T1000 (cell line): ENCODE data around the gene LPCAT3.

Source experiments
- DNase-seq: peaks from one replicate; lab custom pipeline; 2025; ENCODE audit warnings: mixed read lengths; lab: John Stamatoyannopoulos, UW

Gene LPCAT3

DNA sequence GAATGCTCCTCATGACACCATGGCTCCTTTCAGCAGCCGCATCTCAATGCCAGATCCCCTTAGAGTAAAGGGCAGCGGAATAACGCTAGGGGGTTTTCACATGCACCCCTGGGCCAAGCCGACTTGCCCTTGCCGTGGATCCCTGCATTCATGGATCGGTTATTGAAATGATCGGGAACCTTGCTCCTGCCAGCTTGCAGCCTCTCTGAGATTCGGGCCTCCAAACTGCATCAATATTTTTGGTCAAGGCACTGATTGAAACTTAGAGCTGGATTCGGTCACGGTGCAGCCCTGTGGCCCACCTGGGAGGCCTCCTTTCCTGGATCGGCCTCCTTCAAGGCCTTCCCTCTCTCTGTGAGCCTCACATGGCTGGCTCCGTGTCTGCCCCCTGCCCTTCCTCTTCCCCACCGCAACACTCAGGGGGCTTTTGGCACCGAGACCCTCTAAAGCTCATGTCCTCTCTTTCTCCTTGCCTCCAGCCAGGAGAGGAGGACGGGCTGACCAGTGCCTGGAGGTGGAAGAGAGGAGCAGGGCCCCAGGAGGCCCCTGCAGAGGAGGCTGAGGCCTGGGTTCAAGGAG is 65.3 kb downstream of the LPCAT3 start:
- DNase-seq: no peak

DNA sequence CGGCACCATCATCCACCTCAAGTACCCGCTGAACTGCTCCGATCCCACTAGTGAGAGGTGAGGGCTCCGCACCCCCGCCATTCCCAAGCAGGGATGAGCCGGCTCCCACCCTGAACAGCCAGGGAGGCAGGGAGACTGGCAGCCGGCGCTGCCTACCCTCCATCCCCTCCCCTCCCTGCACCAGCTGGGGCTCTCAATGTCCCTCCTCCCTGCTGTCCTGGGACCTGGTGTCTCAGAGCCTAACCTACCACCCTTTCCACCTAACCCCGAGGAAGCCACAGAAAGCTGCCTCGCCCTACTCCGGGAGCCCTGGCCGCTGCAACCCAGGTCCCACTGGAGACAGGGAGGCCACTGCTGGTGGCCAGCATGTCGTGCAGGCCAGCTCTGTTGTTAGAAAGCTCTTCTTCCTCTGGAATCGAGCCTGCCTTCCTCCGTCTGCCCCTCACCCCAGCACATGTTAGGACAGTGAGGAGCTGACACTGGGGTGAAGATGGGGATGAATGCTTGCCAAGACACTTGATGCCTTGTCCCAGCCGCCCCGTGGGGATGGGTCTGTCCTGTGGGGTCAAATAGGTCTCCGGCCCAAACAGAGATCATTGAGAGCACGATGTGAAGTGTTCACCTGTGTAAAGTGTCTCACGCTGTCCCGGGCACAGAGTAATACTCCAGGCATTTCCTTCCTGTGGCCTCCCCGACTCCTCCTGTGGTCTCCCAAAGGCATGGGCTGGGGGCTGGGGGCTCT is 66.0 kb downstream of the LPCAT3 start:
- no peak for DNase-seq

DNA sequence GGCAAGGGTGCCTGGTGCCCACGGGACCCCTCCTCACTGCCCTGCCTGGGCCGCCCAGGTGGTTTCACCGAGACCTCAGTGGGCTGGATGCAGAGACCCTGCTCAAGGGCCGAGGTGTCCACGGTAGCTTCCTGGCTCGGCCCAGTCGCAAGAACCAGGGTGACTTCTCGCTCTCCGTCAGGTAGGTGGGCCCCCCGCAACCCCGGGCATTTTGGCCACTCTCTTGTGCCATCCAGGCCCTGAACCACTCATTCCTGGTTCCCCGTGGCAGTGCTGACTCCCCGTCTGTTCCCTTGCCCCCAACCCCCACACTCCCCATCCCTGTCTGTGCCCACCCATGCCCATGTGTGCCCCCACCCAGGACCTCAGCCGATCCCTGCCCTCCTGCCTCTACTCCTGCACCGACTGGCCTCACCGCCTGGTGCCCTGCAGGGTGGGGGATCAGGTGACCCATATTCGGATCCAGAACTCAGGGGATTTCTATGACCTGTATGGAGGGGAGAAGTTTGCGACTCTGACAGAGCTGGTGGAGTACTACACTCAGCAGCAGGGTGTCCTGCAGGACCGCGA is 66.6 kb downstream of the LPCAT3 start:
- DNase-seq: no peak

DNA sequence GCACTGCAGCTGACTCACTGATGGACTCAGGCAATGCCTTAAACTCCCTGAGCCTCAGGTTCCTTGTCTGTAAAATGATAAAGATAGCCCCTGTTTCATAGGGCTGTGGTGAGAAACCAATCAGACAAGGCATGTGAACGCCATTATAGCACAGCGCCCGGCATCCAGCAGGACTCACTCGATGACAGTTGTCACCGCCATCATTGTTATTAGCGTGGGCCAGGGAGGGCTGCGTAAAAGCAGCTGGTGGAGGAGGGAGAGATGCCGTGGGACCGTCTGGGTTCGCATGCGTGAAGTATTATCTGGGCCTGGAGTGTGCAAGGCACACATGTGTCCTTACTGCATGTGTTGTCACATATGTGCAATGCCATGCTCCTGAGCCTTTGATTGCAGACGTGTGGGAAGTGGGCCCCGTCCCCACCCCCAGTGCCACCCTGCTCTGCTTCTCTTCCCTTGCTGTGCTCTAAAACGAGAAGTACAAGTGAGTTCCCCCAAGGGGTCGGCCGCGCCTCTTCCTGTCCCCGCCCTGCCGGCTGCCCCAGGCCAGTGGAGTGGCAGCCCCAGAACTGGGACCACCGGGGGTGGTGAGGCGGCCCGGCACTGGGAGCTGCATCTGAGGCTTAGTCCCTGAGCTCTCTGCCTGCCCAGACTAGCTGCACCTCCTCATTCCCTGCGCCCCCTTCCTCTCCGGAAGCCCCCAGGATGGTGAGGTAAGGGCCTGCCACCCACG is 67.3 kb downstream of the LPCAT3 start, which contains the start of gene PTPN6:
TSS of gene PTPN6 (plus strand) at position 546 of the 730 bp plus-strand sequence. CDS start at position 703, 157 bp downstream.
- no peak for DNase-seq

DNA sequence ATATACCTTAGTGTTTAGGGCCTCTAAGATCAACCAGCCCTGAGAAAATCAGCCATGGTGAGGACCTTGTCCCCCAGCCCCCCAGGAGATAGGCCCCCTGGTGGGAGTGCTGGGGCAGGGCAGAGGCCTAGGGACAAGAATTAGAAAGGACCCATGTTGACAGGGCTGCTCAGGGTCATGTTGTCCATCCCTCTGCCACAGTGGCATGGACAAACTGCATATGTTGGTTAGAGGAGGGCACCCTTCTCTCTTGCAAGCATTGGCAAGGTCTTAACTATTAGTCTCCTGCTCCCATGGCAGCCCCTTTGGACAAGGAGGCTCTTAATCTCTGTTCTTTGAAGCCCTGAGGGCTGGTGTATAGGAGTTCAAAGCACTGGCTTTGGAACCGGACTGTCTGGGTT is 67.9 kb downstream of the LPCAT3 start:
- no peak for DNase-seq

DNA sequence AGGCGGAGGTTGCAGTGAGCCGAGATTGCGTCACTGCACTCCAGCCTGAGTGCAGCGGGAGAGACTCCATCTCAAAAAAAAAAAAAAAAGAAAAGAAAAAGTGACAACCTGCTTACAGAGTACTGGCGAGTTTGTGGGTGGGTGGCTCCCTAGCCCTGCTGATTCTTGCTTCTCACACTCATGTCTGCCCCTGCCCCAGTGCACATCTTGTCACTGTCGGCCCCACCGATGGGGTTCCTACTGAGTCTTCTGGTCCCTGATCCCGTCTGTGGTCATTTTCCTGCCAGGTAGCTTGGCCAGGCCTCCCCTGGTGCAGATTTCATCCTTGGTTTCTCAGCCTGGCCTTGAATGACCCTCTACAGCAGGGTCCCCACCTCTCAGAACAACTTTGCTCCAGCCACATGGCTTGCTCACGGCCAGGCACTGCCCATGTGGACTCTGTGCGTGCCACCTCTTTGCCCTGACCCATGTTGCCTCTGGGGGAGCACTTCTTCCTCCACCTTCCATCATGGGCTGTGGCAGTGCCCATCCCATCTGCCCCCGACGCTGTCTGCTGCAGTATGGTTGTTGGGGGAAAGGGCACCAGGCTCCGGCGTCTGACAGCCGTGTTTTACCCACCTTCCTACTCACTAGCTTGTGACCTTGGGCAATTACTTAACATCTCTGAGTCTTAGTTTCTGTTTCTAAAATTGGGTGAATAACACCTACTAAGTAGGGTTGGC is 69.2 kb downstream of the LPCAT3 start:
- no peak for DNase-seq

DNA sequence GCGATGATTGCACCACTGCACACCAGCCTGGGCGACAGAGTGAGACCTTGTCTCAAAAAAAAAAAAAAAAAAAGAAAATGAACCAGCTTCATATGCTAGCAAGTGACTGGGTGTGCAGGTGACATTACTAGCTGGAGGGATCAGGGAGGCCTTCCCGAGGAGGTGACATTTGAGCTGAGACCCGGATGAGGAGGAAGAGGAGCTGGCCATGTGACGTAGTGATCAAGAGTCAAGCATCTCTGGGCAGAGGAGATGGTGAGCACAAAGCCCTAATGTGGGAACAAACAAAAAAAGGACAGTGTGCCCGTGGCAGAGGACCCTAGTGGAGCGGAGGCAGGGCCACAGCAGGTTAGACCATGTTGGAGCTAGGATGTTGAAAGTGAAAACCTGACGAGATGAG is 70.7 kb downstream of the LPCAT3 start:
- no peak for DNase-seq

DNA sequence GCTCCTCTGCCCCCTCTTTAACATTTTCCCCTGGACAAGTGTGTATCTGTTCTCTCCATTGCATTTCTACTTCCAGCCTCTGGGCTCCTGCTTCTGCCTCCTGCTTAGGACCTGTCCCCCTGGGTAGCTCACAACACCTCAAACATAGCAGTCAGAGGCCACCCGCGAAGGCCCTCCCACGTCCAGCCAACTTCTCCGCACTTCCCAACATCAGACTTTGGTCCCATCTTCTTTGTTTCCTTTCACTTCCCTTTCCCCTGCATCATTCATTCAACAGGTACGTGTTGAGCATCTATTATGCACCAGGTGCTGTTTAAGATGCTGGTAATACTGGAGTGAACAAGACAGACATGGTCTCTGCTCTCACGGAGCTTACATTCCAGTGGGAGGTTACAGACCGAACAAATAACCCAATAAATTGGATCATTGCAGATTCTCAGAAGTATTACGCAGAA is 71.3 kb downstream of the LPCAT3 start:
- DNase-seq: no peak

DNA sequence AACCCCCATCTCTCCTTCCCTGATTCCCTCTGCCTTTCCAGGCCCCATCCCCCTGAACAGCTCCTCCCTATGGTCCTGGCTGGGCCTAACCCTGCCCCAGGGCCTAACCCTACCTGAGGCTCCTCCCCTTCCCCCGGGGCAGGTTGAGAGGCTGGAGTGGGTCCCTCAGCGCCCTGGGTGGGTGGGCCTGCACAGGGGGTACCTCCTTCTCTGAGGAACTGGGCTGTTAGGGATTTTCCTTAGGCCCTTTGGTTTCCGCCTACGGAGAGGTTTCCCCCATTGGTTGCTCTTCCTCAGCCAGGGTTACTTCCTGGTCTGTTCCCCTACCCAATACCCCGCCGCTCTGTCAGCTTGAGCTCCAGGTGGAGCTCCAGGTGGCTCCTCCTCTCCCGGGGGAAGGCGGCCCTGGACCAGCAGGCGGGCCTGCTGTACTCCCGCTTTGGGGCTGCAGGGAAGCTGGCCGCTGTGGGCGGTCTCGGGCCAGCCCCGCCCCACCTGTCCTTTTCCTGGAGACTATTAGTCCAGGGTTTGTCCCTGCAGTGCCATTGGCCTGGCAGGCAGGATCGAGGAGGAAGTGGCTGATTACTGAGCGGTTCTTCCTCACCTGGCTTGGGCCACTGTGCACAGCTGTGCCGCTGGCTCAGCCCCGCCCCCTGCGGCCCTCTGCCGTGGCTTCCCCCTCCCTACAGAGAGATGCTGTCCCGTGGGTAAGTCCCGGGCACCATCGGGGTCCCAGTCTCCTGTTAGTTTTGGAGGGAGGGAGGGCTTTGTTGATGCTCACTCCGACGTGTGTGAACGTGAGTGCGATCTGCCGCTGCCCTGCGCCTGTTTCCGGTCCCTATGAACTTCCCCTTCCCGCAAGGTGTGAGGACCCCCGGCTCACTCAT is 72.0 kb downstream of the LPCAT3 start:
- DNase-seq: no peak

DNA sequence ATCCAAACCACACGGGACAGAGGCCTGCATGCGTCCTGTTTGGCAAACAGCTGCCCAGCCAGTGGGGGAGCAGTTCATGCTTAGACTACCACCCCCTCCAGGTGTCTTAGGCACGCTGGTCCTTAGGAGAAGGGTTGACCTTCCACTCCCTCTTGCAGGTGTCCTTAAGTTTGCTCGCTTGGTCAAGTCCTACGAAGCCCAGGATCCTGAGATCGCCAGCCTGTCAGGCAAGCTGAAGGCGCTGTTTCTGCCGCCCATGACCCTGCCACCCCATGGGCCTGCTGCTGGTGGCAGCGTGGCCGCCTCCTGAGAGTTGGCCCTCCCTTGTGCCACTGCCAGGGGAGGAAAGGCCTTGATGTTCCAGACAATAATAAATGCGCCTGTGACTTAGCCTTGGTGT is 72.7 kb downstream of the LPCAT3 start:
- no peak for DNase-seq

DNA sequence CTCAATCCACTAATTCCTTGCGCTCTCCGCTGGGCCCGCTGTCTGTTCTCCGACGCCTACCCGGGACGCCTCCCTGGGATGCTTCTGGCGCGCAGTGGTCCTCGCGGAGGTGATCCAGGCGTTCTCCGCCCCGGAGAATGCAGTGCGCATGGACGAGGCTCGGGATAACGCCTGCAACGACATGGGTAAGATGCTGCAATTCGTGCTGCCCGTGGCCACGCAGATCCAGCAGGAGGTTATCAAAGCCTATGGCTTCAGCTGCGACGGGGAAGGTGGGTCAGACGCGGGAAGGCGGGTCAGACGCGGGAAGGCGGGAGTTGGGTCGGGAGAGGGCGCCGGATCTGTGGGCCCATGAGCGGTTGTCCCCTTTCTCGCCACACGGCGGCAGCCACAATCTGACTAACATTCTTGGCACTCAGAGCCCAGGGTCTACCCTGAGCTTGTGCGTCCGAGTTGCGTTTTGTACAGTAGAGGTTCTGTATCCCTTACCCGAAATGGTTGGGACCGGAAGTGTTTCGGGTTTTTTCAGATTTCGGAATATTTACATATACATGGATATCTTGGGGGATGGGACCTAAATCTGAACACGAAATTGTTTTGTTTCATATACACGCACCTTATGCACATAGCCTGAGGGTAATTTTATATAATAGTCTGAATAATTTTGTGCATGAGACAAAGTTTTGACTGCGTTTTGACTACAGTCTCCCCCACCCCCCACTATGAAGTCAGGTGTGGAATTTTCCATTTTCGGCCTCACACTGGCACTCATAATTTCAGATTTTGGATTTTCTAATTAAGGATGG is 73.7 kb downstream of the LPCAT3 start:
- peak; percentile 89 for DNase-seq

DNA sequence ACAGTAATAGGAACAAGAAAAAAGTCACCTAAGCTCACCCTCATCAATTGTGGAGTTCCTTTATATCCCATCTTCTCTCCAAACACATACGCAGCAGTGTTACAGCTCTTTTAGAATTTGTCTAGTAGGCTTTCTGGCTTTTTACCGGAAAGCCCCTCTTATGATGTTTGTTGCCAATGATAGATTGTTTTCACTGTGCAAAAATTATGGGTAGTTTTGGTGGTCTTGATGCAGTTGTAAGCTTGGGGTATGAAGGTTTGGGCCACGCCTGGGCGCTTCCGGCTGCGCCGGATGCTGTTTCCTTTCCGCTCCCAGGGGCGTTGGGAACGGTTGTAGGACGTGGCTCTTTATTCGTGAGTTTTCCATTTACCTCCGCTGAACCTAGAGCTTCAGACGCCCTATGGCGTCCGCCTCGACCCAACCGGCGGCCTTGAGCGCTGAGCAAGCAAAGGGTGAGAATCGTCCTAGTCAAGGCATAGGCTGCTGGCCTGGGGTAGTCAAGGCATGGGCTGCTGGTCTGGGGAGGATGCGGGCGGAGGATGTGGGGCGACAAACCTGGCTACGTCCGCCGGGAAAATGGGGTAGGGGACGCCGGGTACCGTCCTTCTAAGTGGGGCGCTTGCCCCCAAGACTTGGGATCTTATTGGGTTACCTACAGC is 74.4 kb downstream of the LPCAT3 start, which contains the start of the genes C12orf57 and RNU7-1:
TSS of gene C12orf57 (plus strand) at position 301 of the 659 bp plus-strand sequence. CDS start at position 401, 100 bp downstream.
TSS of gene RNU7-1 (plus strand) at position 95 of the 659 bp plus-strand sequence.
- DNase-seq: peak; percentile 89

DNA sequence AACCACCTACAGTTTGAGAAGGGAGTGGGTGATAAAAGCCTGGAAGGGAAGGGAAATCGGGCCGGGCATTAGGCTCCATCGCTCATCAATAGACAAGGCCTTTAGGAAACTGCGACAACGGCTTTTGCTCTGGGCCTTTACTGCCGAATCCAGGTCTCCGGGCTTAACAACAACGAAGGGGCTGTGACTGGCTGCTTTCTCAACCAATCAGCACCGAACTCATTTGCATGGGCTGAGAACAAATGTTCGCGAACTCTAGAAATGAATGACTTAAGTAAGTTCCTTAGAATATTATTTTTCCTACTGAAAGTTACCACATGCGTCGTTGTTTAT is 74.9 kb downstream of the LPCAT3 start:
- peak; percentile 43 for DNase-seq

DNA sequence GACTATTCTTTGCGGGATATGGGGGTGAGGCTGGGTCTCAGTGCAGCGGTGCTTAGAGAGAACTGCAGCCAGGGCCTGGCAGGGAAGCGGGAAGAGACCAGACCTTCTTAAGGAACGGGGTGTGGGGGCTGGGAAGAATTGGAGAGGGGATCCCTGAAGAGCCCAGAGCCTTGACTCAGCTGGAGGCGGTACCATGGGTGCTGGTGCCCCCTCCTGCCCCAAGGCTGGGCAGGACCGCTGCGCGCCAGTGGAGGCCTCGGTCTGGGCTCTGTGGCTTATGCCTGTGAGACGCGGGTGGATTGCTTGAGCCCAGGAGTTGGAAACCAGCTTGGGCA is 76.0 kb downstream of the LPCAT3 start:
- no peak for DNase-seq

DNA sequence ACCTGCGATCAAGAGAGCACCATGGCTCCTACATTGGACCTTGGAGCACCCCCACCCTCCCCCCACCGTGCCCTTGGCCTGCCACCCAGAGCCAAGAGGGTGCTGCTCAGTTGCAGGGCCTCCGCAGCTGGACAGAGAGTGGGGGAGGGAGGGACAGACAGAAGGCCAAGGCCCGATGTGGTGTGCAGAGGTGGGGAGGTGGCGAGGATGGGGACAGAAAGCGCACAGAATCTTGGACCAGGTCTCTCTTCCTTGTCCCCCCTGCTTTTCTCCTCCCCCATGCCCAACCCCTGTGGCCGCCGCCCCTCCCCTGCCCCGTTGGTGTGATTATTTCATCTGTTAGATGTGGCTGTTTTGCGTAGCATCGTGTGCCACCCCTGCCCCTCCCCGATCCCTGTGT is 76.5 kb downstream of the LPCAT3 start:
- no peak for DNase-seq

DNA sequence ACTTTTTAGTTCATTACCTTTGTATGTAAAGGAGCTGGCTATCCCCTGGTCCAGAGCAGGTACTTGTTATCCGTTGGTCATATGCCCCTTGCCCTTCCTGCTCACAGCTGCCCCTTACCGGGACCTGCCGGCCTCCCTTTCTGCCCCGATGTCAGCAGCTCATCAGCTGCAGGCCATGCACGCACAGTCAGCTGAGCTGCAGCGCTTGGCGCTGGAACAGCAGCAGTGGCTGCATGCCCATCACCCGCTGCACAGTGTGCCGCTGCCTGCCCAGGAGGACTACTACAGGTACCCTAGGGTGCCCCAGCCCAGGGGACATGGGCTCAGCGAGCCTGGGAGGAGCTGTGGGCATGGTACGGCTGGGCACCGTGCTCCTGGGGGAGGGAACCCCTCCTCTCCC is 77.0 kb downstream of the LPCAT3 start:
- no peak for DNase-seq

DNA sequence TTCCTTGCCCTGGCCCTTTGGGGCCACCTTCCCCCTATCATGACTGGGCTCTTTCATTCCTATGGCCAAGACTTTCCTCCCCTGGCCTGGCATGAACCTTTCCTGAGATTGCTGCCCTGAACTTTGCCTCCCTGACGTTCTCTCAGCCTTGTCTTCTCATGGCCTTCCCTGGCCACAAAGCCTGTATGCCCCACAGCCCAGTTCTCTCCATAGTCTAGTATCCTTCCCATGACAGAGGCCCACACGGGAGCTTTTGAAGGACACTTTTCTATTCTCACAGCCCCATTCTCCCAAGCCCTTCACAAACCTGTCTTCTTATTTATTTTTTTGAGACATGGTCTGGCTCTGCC is 79.1 kb downstream of the LPCAT3 start:
- DNase-seq: no peak

DNA sequence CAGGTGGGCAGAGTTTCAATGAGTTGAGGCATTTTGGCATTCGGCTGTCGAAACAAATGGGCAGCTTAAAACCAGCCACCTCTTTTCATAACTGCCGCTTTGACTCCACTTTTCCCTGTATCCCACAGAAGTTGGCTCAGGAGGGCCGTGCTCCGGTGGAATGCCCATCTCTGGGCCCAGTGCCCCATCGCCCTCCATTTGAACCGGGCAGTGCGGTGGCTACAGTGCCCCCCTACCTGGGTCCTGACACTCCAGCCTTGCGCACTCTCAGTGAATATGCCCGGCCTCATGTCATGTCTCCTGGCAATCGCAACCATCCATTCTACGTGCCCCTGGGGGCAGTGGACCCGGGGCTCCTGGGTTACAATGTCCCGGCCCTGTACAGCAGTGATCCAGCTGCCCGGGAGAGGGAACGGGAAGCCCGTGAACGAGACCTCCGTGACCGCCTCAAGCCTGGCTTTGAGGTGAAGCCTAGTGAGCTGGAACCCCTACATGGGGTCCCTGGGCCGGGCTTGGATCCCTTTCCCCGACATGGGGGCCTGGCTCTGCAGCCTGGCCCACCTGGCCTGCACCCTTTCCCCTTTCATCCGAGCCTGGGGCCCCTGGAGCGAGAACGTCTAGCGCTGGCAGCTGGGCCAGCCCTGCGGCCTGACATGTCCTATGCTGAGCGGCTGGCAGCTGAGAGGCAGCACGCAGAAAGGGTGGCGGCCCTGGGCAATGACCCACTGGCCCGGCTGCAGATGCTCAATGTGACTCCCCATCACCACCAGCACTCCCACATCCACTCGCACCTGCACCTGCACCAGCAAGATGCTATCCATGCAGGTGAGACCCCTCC is 79.7 kb downstream of the LPCAT3 start:
- no peak for DNase-seq
